HG02610 (cell line): ENCODE measurements around the gene OXT.

Experiments used
- ATAC-seq: cut with Tn5 transposase; IDR thresholded peaks from one replicate; pipeline ENCODE4 v1.9.1; 2021; ENCODE audit warnings: mild to moderate bottlenecking, moderate library complexity; ENCODE audit not compliant: unreplicated experiment

Gene OXT

DNA sequence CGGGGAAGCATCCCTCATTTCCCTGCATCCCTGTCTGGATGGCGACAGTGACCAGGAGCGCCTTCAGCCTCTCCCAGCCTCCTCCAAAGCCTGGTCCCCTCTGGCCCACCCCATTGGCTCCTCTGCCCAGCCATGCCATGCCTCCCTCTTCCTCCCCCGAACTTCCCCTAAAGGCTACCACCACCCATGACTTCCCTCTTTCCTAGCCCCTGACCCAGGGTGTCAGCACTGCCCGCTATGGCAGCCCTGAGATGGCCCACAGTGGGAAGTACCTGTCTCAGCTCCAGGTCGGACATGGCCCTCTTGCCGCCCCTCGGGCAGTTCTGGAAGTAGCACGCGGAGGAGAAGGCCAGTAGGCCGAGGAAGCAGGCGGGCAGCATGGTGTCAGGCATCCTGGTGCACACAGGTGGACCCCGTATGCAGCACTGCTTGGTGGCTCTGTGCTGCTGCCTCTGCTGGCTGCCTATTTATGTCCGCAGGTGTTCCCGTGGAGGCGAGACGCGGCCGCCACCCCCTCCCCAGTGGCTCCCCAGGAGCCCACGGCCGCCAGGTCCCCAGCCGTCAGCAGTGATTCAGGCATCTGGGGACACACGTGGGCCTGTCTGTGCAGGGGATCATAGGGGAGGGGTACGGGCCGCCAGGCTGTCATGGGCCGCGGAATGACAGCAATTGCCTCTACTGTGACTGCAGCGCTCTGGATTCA lies 13.0 kb downstream of the OXT start, which contains the start of gene AVP:
Gene AVP, minus strand, starts transcription at position 442 of the 703 bp plus-strand sequence. Its CDS starts 50 bp downstream, at position 392.
- ATAC-seq = no peak

- ATAC-seq = no peak
Observed at GRCh38 chr20:3084986-3085360, 13.6 kb downstream of the OXT start.

GRCh38 chr20:3085571-3086072 lies 14.2 kb downstream of the OXT start:
- no peak for ATAC-seq

DNA sequence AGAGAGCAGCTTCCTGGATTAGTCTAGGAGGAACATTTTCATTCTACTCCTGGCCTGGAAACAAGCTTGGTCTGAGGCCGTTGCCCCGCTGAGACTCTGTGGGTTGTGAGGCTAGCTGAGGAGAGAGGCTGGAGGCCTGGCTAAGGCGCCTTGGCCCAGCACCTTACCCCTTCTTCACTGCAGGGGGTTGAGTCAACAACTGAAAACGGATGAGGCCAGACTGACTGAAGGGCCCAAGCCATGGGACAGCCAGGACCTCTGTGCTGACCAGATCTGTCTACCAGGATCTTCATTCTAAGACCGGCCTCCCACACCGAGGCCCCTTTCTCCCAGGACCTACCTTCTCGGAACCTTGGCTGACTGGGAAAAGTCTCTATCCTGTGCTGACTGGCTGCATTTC lies 16.6 kb downstream of the OXT start:
- ATAC-seq = no peak

GRCh38 chr20:3090565-3090964 lies 19.1 kb downstream of the OXT start:
- ATAC-seq = no peak

DNA sequence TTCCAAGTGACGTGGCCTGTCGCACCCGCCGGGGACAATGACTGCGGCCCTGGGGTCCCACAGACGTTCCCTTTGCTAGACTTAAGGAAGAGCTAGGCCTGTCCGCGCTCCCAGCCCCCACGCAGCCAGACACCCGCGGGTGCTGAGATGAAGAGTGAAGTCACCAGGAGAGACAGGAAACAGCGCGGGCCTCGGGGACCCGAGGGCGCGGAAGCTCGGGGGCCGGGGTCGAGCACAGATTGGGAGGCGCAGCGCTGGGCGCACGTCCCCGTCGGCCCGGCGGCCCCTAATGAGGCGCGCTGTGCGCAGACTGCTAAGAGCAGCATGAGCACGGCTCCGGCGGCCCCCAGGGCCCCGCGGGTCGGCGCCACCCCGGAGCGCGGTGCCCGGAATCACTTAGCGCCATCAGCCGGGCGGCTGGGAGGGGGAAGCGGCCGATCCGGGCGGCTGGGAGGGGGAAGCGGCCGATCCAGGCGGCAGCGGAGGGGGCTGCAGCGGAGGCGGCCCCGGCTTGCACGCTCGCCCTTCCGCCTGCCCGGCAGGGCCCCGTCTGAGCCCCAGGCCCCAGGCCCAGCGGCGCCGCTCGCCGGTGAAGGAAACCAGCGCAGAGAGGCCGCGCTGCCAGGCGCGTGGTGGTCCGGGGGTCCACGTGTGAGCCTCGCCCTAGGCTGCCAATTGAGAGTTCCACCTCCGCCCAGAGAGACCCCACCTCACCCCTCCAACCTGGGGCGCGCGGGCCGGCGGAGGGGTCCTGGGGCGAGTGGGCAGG lies 21.4 kb downstream of the OXT start:
- ATAC-seq = no peak

GRCh38 chr20:3093861-3094361 lies 22.5 kb downstream of the OXT start:
- ATAC-seq = no peak

DNA sequence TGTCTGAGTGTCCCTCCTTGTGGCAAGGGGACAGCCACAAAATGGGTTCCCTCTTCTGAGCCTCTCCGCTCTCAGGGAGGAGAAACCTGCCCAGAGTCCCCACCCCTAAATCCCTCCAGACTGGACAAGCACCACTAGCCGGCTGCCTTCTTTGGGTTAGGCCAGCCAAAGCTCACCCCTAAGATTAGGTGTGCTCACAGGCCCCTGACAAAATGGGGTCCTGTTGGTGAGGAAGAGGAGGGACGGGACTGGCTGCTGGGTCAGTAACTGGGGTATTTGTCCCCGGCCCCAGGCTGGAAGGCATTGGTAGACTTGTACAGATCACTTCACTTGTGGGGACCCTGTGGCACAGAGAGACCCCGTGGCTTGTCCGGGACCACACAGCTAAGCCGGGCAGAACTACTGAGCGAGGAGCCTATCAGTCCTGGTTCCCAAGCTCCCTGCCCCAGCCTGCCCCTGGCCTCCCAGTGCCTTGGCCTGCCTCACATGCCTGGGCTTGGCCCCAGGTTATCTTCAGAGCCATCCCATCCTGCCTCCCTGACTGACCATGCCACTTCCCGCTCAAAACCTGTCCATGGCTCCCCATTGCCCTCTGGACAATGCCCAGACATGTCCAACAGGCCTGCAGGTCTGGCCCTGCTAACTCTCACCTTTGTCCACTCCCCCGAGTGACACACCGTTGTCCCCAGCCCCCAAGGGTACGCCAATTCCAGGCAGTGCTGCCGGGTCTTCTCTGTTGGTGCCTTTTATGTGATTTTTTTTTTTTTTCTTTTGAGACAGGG lies 23.6 kb downstream of the OXT start:
- no peak for ATAC-seq

DNA sequence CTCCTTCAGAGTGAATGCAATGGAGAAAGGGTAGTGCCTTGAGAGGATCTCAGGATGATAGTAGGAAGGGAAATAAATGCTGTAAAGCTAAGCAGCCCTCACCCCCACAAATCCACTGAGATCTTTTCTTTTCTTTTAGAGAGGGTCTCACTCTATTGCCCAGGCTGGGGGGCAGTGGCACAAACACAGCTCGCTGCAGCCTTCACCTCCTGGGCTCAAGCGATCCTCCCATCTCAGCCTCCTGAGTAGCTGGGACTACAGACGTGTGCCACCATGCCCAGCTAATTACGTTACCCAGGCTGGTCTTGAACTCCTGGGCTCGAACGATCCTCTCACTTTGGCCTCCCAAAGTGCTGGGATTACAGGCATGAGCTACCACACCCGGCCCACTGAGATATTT lies 29.1 kb downstream of the OXT start:
- ATAC-seq = no peak

DNA sequence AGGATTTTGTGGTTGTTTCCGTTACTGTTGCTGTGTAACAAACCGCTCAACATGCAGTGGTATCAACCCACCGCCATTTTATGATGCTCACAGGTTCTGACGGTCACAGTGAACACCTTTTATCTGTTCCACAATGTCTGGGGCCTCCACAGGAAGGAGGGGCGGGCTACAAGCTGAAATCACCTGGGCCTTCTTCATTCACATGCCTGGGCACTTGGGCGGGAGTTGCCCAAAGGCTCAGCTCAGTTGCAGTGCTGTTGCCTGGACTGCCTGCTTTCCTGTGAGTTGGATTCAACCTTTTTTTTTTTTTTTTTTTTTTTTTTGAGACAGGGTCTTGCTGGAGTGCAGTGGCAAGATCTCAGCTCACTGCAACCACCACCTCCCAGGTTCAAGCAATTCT lies 29.8 kb downstream of the OXT start:
- ATAC-seq = no peak

- ATAC-seq = no peak
Observed at GRCh38 chr20:3101737-3102574, 30.5 kb downstream of the OXT start.

DNA sequence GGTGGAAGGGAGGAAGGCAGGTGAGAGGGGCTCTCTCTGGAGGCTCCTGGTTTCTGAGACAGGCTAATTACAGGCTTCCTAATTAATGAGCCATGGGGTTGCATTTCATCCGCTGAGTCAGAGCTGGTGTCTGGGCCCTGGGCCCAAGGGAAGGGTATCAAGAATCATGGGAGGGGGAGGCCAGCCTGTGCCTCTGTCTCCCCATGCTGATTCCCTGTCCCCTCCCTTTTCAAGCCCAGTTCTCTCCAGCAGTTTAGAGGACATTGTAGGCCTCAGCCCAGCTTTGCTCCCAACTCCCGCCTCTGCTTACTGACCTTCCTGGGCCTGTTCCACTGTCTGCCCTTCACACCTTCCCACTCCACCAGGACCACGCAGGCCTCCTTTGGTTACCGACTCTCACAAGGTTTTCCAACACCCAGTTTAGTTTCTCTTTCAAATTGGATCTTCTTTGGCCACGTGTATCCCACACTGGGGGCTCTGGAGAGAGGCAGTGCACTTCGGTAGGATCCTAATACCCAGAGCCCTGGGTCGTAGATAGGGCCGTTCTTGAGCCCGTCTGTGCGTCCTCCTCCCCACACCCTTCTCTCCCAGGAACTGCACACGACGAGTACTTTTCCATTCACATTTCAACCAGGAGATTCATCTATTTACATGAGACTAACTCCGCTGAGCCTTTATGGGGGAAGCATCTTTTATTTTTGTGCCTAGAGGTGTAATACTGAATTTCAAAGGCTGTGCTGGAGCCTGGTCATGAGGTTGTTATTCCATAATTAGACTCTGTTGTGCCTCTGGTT lies 31.4 kb downstream of the OXT start:
- no peak for ATAC-seq

DNA sequence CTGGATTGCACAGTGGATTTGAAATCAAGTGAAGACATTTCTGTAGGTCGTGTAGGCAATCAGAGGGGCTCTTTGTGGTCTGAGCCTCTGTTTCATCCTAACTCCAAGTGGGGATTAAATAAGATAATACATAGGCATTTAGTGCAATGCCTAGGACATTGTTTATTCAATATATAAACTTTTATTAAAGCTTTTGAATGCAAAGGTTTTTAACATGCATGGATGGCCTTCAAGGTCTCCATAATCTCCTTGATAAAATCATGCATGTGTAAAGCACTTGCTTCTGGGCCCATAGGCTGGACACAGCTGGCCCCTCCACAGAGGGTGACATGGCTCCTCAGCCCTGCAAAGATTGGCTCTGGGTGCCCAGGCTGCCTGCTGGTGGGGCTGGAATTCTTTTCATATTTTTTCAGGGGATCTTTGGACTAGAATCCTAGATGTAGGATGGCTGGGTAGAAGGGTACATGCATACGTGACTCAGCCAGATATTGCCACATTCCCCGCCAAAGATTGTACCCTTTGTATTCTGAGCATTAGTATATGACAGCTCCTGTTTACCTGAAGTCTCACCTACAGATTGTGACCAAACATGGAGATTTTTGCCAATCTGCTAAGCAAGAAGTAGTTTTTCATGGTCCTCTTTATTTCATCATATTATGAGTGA lies 32.1 kb downstream of the OXT start:
- ATAC-seq = no peak

DNA sequence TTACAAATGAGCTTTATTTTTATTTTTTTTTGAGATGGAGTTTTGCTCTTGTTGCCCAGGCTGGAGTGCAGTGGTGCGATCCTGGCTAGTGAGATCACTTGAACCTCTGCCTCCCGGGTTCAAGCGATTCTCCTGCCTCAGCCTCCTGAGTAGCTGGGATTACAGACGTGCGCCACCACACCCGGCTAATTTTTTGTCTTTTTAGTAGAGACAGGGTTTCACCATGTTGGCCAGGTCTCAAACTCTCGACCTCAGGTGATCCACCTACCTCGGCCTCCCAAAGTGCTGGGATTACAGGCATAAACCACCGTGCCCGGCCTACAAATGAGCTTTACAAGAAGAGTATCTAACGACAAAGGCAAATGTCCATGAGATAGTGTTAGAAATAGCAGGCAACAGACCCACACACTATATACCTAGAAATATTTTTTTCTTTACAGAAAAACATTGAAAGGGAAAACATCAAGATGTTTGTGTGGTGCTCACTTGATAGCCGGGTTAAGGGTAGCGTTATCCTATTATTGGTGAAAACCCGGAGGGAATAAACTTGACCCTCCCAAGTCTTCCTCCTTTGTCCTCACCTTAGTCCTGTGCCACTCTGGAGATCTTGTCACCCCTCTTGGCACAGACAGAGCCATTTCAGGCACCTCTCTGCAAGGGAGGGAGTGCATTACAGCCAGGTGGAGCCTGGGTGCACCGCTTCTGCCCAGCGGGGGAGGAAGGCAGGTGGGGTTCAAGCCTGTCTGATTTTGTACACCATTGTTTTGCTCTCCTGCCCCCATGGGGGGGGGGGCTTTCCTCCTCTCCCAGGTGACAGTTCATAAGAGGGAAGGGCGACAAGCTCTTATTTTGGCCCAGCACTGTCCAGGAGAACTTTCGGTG lies 34.1 kb downstream of the OXT start:
- no peak for ATAC-seq

- ATAC-seq = no peak
Observed at GRCh38 chr20:3106185-3106584, 34.8 kb downstream of the OXT start.

GRCh38 chr20:3106658-3107463 lies 35.4 kb downstream of the OXT start:
- no peak for ATAC-seq

- no peak for ATAC-seq
Observed at GRCh38 chr20:3107464-3108025, 36.1 kb downstream of the OXT start.
